Kidney epithelial cell (primary cell): Measurements from ENCODE around the gene CEBPE. TPM values are rescaled to one million over a fixed set of nuclear protein-coding genes. Genes with fewer than 3 reads are reported as not detected.

Experiments
- DNase-seq: peaks from one replicate; pipeline ENCODE4 v3.0.0-alpha.2; 2010; ENCODE audit warnings: low read depth
- H3K27me3 ChIP-seq: 2 replicates; pipeline ENCODE4 v1.6.0; 2011; ENCODE audit warnings: low read length; ENCODE audit not compliant: control insufficient read depth, insufficient read depth
- H3K36me3 ChIP-seq: 2 replicates; pipeline ENCODE4 v1.5.1; 2011; ENCODE audit warnings: low read length; ENCODE audit not compliant: control insufficient read depth, insufficient read depth
- H3K4me3 ChIP-seq: 2 replicates; pipeline ENCODE4 v1.5.1; 2011; ENCODE audit warnings: low read depth, mild to moderate bottlenecking, control low read depth, low read length
- CTCF ChIP-seq: IDR thresholded peaks from 2 replicates; pipeline ENCODE4 v1.5.1; 2011; ENCODE audit warnings: mild to moderate bottlenecking, moderate library complexity, low read length, control low read depth, inconsistent platforms; ENCODE audit not compliant: insufficient read depth, poor library complexity, severe bottlenecking
- total RNA-seq: library from RNA; depleted of rRNA; stranded (reverse); fragments of >200 nt; gene quantifications from 2 replicates; pipeline ENCODE4 v1.2.3, GENCODE V29; 2015

Gene CEBPE
- total RNA-seq, 1 donor from 2014 or later: not detected

- Histone ChIP-seq H3K36me3 (no peaks in the 10 kb centered on the region), H3K4me3 (no peak overlapping the region), H3K27me3 (no peaks in the 10 kb centered on the region)
- no peak for DNase-seq
- no peak for TF ChIP-seq CTCF
Observed at GRCh38 chr14:23141706-23142444, 22.8 kb upstream of the CEBPE start.

DNA sequence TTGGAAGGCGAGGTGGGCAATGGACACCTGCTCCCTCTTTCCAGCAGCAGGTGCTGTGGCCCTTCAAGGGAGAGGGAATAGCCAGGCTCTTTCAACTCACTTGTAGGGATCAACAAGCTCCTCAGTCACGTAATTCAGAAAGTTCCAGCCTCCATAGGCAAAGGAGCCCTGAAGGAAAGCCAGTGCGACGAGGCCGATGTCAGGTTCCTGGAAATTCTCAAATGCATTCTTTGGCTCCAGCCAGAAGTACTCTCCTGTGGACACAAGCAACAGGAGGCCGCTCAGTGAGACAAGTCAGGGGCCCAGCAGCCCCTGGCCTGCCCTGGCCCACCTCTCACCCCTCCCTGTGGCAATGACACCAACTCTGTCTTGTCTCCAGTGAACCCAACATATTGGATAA, 21.3 kb upstream of the CEBPE start:
- no peak overlapping the region for H3K4me3 ChIP-seq
- H3K36me3 ChIP-seq: no peaks in the 10 kb centered on the region
- TF ChIP-seq CTCF: no peak
- no peak for DNase-seq
- no peaks in the 10 kb centered on the region for H3K27me3 ChIP-seq

DNA sequence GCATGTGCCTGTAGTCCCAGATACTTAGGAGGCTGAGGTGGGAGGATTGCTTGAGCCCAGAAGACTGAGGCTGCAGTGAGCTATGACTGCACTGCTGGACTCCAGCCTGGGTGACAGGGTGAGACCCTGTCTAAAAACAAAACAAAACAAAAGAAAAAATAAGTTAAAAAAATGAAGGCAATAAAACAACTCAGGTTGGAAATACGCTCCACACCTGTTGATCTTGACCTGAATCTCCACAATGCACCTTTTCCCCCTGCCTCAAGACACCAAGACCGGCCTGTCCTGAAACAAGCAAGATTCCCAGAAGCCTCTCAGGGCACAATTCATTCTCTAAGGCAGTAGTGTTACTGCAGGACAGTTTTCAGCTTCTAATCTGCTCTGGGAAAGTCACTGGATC, 20.8 kb upstream of the CEBPE start:
- Histone ChIP-seq H3K36me3 (no peaks in the 10 kb centered on the region), H3K27me3 (no peaks in the 10 kb centered on the region), H3K4me3 (no peak overlapping the region)
- no peak for TF ChIP-seq CTCF
- DNase-seq: no peak

DNA sequence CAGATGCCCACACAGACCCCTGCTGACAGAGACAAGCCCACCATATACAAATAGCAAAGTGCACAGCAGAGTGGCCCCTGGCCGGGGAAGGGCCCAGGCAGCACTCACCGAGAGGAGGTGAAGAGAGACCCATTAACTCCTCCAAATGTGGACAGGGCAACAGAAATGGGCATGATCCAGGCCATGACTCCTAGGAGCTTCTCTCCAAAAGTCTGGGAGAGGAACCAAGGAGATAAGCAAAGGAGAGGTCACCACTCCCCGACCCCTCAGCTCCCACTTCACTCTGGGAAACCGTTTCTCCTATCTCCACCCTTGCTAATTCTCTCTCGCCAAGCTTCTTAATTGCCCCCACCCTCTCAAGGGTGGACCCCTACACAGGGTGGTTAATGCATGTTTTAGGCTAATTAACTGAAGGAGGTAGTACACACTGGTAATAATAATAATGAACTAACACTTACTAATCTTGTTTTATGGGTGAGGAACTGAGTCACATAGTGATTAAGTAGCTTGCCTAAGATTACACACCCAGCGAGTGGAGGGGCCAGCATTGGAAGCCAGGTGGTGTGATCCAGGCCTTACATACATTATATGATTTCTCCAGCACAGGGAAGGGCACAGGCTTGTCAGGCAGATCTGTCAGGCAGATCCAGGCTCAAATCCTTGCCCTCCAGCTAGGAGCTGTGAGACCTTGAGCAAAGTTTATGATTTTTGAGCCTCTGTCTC, 18.9 kb upstream of the CEBPE start:
- Histone ChIP-seq H3K27me3 (no peaks in the 10 kb centered on the region), H3K36me3 (no peaks in the 10 kb centered on the region), H3K4me3 (no peak overlapping the region)
- no peak for DNase-seq
- no peak for TF ChIP-seq CTCF

DNA sequence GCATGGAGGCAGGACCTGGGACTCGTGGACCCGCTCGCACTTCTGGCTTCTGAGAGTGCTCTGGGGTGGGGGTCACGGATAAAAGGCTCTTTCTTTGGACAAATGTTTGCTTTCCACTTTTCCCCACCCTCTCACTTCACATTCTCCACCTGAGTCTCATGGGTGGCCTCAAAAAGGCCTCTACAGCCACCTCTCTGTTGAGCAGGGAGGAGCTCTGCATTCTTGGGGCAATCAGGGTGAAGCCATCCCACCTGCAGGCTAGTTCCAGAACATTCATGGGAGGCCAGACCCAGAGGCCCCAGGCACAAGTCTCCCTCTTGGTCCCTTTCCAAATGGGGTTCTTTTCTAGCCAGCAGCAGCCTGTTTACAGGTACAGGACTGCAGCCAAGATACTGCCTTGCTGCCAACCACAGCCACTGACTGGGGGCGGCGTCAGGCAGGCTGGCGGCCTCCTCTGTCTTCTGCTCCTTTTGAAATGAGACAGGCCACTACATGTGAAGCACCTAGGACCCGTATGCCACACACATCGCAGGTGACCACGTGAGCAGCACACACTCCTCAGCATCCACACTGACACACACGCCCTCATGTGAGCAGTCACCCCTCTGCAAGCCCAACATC, 18.2 kb upstream of the CEBPE start:
- DNase-seq: no peak
- TF ChIP-seq CTCF: no peak

More for the DNA sequence above, 18.2 kb upstream of the CEBPE start:
- Histone ChIP-seq H3K36me3 (no peaks in the 10 kb centered on the region), H3K4me3 (no peak overlapping the region), H3K27me3 (no peaks in the 10 kb centered on the region)
